GM19455 (cell line): ENCODE measurements around the gene METRN.

ENCODE experiments used
- ATAC-seq: cut with Tn5 transposase; IDR thresholded peaks from one replicate; pipeline ENCODE4 v1.9.1; 2021; ENCODE audit not compliant: unreplicated experiment

Gene METRN

DNA sequence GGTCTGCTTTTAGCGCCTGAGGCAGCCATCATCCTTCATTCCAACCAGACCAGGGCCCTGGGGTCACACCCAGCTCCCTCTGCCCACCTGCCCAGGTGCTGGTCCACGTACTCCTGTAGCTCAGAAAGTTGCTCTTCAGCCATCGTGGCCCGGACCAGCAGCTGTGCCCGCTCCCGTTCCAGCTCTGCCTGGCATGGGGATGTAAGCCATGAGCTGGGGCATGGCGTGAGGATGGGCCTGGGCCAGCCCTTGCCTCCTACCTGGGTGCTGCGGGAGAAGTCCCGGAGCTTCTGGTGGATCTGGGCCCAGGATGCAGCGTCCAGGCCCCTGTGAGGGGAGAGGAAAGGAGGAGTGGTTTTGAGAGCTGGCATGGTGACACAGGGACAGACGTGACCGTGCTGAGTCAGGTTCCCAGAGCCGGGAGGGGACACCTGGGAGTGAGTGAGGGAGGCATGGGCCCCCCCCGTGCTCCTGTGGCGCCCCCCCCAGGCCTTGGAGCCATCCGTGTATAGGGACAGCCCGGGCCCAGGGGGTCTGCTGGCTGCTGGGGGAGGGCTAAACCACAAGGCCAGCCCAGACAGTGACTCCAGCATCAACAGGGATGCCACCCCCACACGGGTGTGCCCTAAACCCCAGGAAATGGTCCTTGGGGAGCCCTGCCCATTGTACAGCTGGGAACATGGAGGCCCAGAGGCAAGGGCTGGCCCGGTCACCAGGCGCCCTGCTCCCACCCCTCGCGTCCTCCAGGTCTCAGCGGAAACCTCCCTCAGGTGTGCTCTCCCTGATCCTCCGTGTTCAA lies 8.1 kb downstream of the METRN start:
- ATAC-seq, result no peak

DNA sequence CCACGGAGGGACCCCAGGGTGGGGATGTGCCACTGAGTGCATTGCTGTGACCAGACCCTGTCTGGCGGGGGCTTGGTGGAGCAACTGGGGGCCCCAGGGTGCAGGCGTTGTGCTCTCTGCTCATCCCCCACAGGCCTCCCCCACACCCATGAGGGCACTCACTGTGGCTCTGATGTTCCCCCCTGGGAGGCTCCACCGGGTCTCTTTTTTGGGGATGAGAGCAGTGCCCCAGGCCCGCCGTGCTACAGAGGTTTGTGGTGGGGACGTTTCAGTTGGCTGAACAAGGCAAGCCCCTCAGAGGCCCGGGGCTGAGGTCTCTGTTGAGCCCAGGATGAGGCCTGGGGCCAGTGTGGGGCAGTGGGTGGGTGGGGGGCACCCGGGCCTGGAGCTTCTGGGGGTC lies 8.8 kb downstream of the METRN start:
- no peak for ATAC-seq

DNA sequence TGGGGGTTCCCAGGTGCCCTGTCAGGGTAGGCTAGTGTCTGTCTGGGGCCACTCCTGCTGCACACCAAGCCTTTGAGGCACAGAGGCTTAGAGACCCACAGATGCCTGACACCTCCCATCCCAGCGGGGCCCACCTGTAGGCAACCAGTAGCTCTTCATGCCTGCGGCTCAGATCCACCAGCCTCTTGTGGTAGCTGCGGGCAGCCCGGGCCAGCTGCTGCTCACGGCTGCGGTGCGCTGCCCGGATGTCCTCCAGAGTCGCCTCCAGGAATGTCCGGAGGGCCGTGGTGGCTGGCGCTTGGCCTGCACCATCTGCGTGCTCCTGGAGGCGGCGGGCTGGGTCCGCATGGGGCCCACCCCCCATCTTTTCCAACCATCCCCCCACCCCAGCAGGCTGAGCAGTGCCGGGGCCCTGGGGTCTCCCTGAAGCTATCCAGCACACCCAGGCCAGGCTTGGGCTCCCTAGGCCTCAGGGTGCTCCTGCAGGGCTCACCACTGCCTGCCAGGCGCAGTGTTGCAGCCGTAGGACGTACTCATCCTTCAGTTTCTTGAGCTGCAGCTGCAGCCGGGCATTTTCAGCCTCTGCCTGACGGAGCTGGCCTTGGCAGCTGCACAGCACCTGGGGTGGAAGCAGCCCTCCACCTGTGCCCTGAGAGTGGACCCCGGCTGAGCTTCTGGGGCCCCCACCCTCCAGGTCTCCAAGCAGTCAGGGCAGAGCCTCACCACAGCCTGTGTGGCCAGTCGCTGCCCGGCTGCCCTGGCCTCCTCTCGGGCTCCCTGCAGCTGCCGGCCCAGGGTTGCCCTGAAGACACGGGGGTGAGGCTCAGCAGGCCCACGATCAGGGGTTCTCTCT lies 9.5 kb downstream of the METRN start:
- no peak for ATAC-seq

DNA sequence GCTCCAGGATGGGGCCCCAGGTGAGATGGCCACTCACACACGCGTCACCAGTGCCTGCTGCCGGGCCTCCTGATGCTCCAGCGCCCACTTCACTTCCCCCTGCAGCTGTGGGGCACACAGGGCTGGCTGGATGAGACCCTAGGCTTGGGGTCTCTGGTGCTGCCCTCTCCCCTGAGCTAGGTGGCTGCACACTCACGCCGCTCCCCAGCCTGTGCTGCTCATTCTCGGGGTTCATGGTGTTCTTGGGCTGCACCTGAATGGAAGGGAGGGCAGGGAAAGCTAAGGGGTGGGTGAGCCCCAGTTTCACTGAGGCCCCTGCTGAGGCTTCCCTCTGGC lies 10.1 kb downstream of the METRN start:
- no peak for ATAC-seq

DNA sequence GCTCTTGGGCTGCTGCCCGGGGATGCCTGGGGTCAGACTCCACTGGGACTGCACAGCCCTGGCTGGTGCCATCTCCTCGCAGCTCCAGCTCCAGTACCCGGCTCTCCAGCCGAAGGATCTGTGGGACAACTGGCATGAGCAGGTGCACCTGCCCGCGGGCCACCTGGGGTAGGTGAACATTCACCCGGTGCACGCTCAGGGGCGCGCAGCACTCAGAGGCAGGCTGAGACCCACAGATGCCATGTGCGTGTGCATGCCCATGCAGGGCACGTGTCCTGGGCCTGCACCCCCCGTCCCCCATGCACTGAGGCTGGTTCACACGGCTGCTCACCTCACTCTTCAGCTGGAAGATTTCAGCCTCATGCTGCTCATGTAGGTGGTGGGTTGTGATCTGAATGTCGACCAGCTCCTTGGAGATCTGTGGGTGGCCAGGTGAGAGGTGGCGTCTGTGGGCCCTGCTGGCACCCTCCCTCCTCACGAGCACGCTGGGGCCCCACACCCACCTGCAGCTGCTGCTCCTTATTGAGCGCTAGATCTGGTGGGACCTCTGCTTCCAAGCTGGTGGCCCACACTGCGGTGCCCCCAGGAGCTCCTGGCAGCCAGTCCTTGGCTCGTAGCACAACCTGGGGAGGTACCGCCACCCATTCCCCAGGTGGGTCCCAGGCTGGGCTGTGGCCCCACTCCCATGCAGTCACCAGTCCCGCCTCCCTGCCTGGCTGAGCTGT lies 10.7 kb downstream of the METRN start:
- ATAC-seq, result no peak

DNA sequence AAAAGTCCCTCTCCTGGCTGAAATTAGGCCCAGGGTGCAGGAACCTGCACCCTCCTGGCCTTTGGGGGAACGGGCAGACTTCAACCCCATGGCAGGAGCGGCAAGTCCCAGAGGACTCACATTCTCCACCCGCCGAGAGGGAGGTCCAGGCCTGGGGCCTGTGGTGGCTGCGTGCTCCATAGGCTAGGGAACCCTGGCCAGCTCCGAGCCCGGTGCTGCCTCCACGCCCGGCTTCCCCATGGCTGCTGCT lies 11.2 kb downstream of the METRN start:
- no peak for ATAC-seq

DNA sequence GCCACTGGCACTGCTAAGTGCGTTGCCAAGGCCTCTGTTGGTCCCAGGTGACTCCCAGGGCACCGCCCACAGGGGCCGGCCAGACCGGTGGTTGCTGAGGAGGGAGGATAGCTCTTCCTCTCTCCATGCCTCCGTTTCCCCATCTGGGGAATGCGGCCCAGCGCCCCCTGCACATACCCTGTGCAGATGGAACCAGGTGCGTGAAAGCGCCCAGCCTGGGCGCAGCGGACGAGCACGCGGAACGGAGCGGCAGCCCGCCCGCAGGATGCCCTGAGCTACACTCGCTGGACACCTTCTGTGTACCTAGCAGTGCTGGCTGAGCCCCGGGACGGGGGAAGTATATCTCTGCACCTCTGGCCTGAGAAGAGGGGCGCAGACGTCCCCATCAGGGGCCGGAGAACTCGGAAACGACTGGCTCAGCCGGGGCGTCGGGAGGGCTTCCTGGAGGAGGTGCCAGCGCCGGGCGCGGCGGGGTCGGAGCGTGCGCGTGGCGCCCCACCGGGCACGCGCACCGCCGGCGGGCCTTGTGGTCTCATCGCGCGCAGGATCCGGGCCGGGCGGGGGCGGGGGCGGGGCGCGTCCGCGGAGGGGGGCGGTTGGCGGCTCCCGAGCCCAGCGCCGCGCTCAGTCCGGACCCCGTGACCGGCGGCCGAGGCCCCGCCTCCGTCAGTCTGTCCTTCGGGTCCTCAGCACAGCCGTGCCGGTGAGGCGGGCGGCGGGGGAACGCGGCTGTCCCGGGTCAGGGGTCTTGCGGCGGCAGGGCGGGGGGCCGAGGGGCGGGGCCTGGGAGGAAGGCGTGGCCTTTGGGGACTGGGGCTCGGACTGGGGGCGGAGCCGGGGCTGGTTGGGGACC lies 11.7 kb downstream of the METRN start, which contains the start of the genes CCDC78 and HAGHL:
Gene CCDC78, minus strand, starts transcription at position 6 of the 853 bp plus-strand sequence. CDS start 76 bp downstream, outside the sequence.
Gene HAGHL, plus strand, starts transcription at position 669 of the 853 bp plus-strand sequence. CDS start 404 bp downstream, outside the sequence.
- ATAC-seq, result no peak

DNA sequence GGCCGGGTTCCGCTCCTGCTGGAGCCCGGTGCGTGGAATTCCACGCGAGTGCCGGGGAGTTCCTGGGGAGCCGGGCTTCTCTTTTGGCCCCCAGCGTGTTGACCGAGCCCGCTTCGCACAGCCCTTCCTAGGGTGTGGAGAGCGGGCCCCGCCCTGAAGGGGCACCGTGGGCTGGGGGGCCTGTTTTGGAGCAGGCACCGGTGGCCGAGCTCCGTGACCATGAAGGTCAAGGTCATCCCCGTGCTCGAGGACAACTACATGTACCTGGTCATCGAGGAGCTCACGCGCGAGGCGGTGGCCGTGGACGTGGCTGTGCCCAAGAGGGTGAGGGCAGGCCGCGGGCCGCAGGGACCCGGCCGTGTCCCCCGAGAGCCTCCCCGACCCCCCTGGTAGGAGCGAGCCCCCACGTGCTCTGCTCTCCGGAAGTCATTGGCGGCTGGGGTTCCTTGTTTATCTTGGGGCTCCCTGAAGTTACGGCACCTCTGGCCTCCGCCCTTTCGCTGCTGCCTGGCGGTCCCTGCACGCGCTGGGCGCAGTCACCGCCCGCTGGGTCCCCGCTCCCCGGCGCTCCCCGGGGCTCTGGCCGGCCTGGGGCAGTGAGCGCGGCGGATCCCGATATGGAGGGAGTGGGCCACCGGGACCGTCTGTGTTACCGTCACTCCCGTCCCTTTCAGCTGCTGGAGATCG lies 12.5 kb downstream of the METRN start:
- ATAC-seq, result no peak

DNA sequence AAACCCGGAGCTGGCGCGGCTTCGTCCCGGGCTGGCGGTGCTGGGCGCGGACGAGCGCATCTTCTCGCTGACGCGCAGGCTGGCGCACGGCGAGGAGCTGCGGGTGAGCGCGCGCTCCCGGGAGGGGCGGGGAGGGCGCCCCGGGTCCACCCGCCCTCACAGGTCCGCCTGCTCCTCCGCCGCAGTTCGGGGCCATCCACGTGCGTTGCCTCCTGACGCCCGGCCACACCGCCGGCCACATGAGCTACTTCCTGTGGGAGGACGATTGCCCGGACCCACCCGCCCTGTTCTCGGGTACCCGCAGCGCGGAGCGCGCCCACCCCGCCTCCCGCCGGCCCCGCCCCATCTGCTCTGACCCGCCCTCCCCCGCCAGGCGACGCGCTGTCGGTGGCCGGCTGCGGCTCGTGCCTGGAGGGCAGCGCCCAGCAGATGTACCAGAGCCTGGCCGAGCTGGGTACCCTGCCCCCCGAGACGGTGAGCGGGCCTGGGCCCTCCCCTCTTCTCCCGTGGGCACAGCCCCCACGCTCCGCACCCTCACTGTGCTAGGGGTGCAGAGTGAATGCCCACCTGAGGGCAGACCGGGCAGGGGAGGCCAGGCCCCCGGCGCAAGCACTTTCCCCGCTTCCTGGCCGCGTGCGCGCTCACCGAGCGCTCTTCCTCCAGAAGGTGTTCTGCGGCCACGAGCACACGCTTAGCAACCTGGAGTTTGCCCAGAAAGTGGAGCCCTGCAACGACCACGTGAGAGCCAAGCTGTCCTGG lies 13.4 kb downstream of the METRN start:
- ATAC-seq, result peak; percentile 38

DNA sequence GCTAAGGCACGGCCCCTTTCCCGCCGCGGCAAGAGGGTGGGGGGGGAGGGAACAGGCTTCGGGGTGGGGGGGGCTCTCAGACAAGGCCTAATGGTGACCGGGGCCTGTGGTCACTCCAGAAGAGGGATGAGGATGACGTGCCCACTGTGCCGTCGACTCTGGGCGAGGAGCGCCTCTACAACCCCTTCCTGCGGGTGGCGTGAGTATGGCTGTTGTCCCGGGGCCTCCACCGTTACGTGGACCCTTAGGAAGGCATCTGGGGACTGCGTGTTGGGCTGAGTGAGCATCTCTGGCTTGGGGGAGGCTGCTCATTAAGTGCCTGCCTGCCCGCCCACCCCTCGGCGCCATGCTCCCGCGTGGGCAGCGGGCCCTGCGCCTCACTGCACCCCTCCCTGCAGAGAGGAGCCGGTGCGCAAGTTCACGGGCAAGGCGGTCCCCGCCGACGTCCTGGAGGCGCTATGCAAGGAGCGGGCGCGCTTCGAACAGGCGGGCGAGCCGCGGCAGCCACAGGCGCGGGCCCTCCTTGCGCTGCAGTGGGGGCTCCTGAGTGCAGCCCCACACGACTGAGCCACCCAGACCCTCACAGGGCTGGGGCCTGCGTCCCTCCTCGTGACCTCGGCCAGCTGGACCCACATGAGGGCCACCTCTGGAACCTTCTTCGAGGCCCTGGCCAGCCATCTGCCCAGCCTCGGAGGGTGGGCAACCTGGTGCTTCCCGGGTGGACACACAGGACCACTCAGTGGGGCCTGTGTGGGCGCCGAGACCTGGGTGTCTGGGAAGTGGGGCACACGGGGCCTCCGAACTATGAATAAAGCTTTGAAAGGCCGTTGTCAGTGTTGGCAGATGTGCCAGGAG lies 14.2 kb downstream of the METRN start:
- no peak for ATAC-seq

DNA sequence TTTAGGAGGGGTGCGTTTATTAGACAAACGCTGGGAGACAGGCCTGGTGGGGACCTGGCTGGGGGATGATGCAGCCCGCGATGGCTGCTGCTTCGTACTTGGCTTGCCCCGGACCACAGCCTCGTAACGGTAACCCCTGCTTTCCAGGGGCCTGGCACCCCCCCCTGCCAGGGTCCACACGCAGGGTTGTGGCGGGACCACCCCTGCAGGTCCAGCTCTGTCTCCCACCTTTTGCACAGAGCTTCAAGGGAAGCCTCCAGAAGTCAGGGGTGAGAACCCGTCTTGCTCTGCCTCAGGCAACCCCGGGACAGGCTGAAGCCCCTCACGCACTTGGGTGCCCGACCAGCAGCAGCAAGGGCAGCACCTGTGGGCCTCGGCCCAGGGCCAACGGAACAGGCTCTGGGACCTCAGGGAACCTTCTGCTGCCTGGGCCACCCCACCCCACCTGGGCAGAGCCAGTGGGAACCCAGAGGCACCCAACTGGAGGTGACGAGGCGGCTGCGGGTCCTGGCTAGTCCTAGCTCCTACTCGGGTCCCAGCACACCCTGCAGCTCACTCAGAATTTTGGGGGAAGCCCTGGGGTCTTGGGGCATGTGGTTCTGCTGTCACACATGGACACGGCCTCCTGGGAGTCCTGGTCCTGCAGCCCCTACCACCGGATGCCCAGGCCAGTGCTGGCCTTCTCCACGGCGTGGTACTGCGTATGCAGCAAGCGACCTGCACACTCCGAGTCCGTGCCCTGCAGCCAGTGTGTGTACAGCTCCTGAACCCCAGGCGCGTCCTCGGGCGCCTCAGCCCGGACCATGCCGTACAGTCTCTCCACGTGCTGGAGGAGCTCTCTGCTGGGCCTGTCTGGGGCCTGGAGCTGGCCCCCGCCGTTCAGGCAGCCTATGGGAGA lies 15.1 kb downstream of the METRN start:
- no peak for ATAC-seq

DNA sequence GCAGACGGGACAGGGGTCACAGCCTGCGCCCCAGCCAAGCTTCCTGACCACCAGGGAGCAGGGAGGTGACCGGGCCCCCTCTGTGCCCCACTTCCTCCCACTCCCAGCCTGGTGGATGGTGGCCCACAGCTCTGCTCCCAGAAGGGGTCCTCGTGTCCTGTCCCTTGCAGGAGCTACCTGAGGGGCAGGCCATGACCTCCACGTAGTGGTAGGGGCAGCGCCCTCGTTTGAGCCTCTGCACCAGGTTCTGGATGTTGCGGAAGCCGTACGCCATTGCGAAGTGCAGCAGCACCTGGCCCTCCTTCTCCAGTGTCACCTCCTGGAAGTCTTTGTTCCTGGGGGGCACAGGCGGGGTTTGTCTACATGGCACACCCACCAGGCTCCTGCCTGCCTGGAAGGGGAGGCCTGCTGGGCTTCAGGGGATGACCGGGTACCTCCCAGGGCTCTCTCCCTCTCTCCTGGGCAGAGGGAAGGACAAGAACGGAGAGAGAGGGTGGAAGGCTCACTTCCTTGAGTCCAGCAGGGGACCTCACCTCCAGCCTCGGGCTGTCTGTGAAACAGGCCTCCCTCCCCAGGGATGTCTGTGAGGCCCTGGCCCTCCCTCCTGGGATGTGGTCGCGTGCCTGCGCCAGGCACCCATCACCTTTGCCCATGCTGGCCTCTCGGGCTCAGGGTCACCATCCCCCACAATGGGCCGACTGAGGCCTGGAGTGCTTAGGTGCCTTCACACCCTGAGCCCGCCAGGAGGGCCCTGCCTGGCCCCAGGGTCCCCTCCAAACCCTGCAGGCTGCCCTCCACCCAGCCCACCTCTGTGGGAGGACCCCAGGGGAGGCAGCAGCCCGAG lies 16.0 kb downstream of the METRN start:
- no peak for ATAC-seq

DNA sequence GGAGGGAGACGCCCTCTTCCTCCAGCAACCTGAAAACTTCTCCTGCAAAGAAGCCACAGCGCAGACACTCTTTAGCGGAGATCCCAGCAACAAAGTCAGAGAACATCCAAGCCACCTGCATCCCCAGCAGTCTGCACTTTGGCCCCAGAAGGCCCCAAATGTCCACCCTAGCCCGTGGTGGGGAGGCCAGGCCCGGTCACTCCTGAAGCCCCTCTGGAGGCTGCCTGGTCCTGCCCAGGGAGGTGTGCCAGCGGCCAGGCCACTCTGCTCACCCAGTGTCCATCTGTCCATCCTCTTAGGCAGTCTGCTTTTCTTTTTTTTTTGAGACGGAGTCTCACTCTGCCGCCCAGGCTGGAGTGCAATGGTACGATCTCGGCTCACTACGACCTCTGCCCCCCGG lies 17.4 kb downstream of the METRN start:
- ATAC-seq, result no peak

DNA sequence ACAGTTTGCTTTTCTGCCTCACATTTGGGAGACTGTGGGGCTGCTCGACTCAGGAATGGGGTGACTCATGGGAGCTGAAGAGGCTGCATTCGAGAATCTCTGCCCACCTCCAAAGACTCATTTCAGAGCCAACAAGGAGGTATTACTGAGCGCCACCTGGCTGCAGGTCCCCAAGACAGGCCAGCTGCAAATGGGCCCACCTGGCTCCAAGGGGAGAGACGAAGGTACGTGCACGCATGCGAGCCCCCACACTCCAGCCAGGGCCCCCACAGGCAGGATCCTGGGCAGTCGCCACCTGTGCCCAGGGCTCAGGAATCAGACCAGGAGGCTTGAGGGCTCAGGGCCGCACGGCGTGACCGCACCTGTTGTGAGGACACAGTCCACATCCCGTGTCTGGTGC lies 18.0 kb downstream of the METRN start:
- no peak for ATAC-seq

DNA sequence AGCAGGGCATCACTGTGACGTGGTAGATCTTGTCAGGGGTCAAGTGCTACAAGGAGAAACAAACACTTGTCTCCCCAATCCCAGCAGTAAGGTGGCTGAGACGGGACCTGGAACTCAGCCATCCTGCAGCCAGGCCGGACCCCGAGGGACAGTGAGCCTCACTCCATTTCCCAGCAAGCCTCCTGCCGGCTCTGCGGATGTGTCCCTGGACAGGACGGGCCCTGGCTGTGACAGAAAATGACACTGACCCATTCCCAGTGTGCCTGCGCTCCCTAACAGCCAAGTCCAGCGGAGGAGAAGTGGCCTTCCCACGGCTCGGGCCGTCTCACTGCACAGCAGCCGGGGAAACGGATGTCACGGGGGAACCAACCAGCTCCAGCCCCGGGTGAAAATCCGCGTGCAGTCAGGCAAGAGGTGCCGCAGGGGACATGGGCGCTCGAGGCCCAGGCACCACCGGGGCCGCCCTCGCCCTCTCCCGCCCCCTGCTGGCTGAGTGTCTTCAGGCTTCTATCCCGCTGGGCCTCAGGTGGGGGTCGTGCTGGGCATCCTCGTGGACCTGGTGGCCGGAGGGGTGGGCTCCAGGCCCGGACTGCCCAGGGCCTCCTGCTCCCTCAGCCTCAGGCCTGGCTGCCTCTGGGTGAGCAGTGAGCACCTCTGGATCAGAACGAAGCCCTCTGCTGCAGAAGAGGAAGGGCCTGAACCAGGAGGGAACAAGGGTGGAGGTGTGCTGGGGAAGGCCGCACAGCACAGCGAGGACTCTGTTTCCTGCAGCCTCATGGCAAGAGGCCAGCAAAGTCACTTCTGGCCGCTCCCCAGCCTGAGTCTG lies 18.7 kb downstream of the METRN start:
- ATAC-seq, result no peak
